WTC11 (cell line): ENCODE results near the gene ENTPD6. TPM values are rescaled to one million over a fixed set of nuclear protein-coding genes. Genes with fewer than 3 reads are reported as not detected.

Experiments used
- ATAC-seq: fragments of 200-7000 bp; cut with Tn5 transposase; 2 replicates; pipeline ENCODE4 v1.10.0; 2021; ENCODE audit warnings: mild to moderate bottlenecking, moderate library complexity
- CTCF ChIA-PET: fragments of 300-600 bp; sonication (Branson Sonifier 250); formaldehyde crosslinking; loops from one replicate; lab custom pipeline; 2021; ENCODE audit warnings: antibody characterized with exemption; lab: Charles Lee
- POLR2A ChIA-PET: fragments of 350-600 bp; sonication (Branson Sonifier 250); formaldehyde crosslinking; loops from one replicate; lab custom pipeline; 2021; ENCODE audit warnings: antibody characterized with exemption; lab: Charles Lee
- DNase-seq: peaks from one replicate; pipeline ENCODE4 v3.0.0; 2021; ENCODE audit warnings: low spot score
- H3K27ac Mint-ChIP-seq: 2 replicates; pipeline ENCODE4 v1.8.0; 2021; ENCODE audit warnings: mixed read lengths
- H3K27me3 Mint-ChIP-seq: 2 replicates; pipeline ENCODE4 v1.8.0; 2021; ENCODE audit warnings: low read depth, mild to moderate bottlenecking, moderate library complexity, mixed read lengths
- H3K36me3 Mint-ChIP-seq: 2 replicates; pipeline ENCODE4 v1.8.0; 2021; ENCODE audit warnings: mixed read lengths
- H3K4me1 Mint-ChIP-seq: 2 replicates; pipeline ENCODE4 v1.8.0; 2022; ENCODE audit warnings: mixed read lengths
- H3K4me3 Mint-ChIP-seq: 2 replicates; pipeline ENCODE4 v1.8.0; 2021; ENCODE audit warnings: mild to moderate bottlenecking, moderate library complexity, mixed read lengths
- H3K9me3 Mint-ChIP-seq: 2 replicates; pipeline ENCODE4 v1.8.0; 2021; ENCODE audit warnings: mixed read lengths
- ATF6 ChIP-seq: sonication (generic); formaldehyde crosslinking; IDR thresholded peaks from 2 replicates; pipeline ENCODE4 v1.8.1; 2023; ENCODE audit warnings: mild to moderate bottlenecking, missing genetic modification reagents
- CDX4 ChIP-seq: fragments of 250-450 bp; sonication (Bioruptor Pico); IDR thresholded peaks from 2 replicates; pipeline ENCODE4 v1.9.0; 2021; ENCODE audit warnings: moderate library complexity, mild to moderate bottlenecking, inconsistent platforms, borderline replicate concordance
- E2F5 ChIP-seq: sonication (generic); formaldehyde crosslinking; IDR thresholded peaks from 2 replicates; pipeline ENCODE4 v1.8.1; 2022; ENCODE audit warnings: mild to moderate bottlenecking, moderate library complexity, missing genetic modification reagents
- ESRRA ChIP-seq: sonication (generic); formaldehyde crosslinking; IDR thresholded peaks from 2 replicates; pipeline ENCODE4 v1.8.1; 2022; ENCODE audit warnings: mild to moderate bottlenecking, missing genetic modification reagents, borderline replicate concordance
- FOXP4 ChIP-seq: sonication (generic); formaldehyde crosslinking; IDR thresholded peaks from 2 replicates; pipeline ENCODE4 v1.8.0; 2022; ENCODE audit warnings: mild to moderate bottlenecking, missing genetic modification reagents
- JUN ChIP-seq: sonication (generic); formaldehyde crosslinking; IDR thresholded peaks from 2 replicates; pipeline ENCODE4 v1.8.0; 2023; ENCODE audit warnings: mild to moderate bottlenecking, missing genetic modification reagents
- NFATC4 ChIP-seq: fragments of 250-450 bp; sonication (Bioruptor Pico); IDR thresholded peaks from 2 replicates; pipeline ENCODE4 v1.9.0; 2021; ENCODE audit warnings: mild to moderate bottlenecking
- NR1H2 ChIP-seq: sonication (generic); formaldehyde crosslinking; IDR thresholded peaks from 2 replicates; pipeline ENCODE4 v1.9.0; 2021; ENCODE audit warnings: mild to moderate bottlenecking, moderate library complexity, missing genetic modification reagents
- PRRX2 ChIP-seq: fragments of 250-450 bp; sonication (Bioruptor Pico); IDR thresholded peaks from 2 replicates; pipeline ENCODE4 v1.8.0; 2021; ENCODE audit warnings: mild to moderate bottlenecking
- RELA ChIP-seq: sonication (generic); formaldehyde crosslinking; IDR thresholded peaks from 2 replicates; pipeline ENCODE4 v1.8.1; 2022; ENCODE audit warnings: missing genetic modification reagents, mild to moderate bottlenecking, borderline replicate concordance
- SOX15 ChIP-seq: fragments of 250-450 bp; sonication (Bioruptor Pico); IDR thresholded peaks from 2 replicates; pipeline ENCODE4 v1.9.0; 2021; ENCODE audit warnings: mild to moderate bottlenecking
- TEAD1 ChIP-seq: sonication (generic); formaldehyde crosslinking; IDR thresholded peaks from 2 replicates; pipeline ENCODE4 v1.8.0; 2022; ENCODE audit warnings: mild to moderate bottlenecking, missing genetic modification reagents
- ZBTB21 ChIP-seq: sonication (generic); formaldehyde crosslinking; IDR thresholded peaks from 2 replicates; pipeline ENCODE4 v1.8.1; 2023; ENCODE audit warnings: mild to moderate bottlenecking, missing genetic modification reagents, borderline replicate concordance
- ZNF138 ChIP-seq: sonication (generic); formaldehyde crosslinking; conservative IDR thresholded peaks from 2 replicates; pipeline ENCODE4 v1.8.1; 2022; ENCODE audit warnings: mild to moderate bottlenecking, moderate library complexity, missing genetic modification reagents
- ZNF232 ChIP-seq: sonication (generic); formaldehyde crosslinking; IDR thresholded peaks from 2 replicates; pipeline ENCODE4 v1.8.0; 2022; ENCODE audit warnings: mild to moderate bottlenecking, missing genetic modification reagents
- total RNA-seq: library from RNA; stranded (reverse); gene quantifications from 3 replicates; pipeline ENCODE4 v1.2.3, GENCODE V29; 2021
- TF ChIP-seq, protein P1 (sequence below): sonication (generic); formaldehyde crosslinking; IDR thresholded peaks from 2 replicates; pipeline ENCODE4 v1.8.1; 2023; ENCODE audit warnings: mild to moderate bottlenecking, missing genetic modification reagents
- TF ChIP-seq, protein P2 (sequence below): fragments of 250-450 bp; sonication (Bioruptor Pico); conservative IDR thresholded peaks from 2 replicates; pipeline ENCODE4 v1.9.0; 2021; ENCODE audit warnings: mild to moderate bottlenecking

The ENTPD6 gene
- total RNA-seq, 1 experiment from 2014 or later, result 56.9 TPM

GRCh38 chr20:25216199-25216945, 20.9 kb downstream of the ENTPD6 start:
- H3K9me3 Mint-ChIP-seq, result no peaks in the 10 kb centered on the region
- TF ChIP-seq E2F5 (CRISPR knock-in tag) (no peak), ESRRA (CRISPR knock-in tag) (no peak), ZBTB21 (CRISPR knock-in tag) (no peak), ATF6 (no peak), ZNF232 (CRISPR knock-in tag) (no peak), FOXP4 (CRISPR knock-in tag) (no peak), JUN (CRISPR knock-in tag) (no peak), NFATC4 (CRISPR knock-in tag) (no peak), CDX4 (CRISPR knock-in tag) (no peak), ZNF138 (CRISPR knock-in tag) (no peak), NR1H2 (no peak), RELA (CRISPR knock-in tag) (no peak), PRRX2 (CRISPR knock-in tag) (no peak), TEAD1 (CRISPR knock-in tag) (no peak), SOX15 (CRISPR knock-in tag) (no peak)
- TF ChIP-seq, protein P1, sequence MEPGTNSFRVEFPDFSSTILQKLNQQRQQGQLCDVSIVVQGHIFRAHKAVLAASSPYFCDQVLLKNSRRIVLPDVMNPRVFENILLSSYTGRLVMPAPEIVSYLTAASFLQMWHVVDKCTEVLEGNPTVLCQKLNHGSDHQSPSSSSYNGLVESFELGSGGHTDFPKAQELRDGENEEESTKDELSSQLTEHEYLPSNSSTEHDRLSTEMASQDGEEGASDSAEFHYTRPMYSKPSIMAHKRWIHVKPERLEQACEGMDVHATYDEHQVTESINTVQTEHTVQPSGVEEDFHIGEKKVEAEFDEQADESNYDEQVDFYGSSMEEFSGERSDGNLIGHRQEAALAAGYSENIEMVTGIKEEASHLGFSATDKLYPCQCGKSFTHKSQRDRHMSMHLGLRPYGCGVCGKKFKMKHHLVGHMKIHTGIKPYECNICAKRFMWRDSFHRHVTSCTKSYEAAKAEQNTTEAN (CRISPR knock-in tag), result no peak
- TF ChIP-seq, protein P2, sequence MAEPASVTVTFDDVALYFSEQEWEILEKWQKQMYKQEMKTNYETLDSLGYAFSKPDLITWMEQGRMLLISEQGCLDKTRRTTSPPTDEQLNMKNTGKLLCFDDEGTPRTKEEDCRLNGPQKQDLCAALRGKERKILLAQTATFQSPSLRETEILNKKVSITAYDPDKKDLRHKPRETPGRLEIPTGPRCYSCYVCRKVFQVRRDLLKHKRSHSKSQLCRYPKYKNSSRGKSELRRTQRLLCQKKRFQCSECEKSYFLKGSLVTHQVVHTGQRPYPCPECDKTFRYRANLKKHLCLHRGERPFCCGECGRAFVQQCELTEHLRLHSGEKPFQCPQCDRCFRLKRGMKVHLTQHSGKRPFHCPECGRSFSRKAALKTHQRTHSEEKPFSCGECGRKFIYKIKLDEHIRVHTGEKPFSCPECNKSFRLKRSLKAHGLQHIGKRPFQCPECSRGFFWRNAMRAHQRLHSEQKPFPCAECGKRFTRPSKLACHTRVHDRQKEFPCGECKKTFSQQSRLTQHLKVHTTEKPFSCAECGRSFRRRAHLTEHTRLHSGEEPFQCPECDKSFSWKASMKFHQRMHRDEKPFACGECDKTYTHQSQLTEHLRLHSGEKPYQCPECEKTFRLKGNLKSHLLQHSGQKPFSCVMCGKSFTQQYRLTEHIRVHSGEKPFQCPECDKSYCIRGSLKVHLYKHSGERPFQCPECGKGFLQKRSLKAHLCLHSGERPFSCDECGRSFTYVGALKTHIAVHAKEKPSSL (CRISPR knock-in tag), result no peak
- TF ChIP-seq, all 79 proteins: peak for 0
- Mint-ChIP-seq H3K4me1 (no peaks in the 10 kb centered on the region), H3K4me3 (no peak overlapping the region), H3K27me3 (no peaks in the 10 kb centered on the region), H3K36me3 (peaks cover 12% of the 10 kb centered on the region), H3K27ac (no peak overlapping the region; the same call in 1 of the 2 replicates)
- no peak for ATAC-seq
- POLR2A ChIA-PET, result no interaction called here
- CTCF ChIA-PET, result interaction anchor here (1.2 kb wide), 1 partner anchor 31 kb away, joined by 4 read pairs; no protein-coding TSS in a partner anchor
- no peak for DNase-seq
